HEK293 (cell line): ENCODE results near the gene OGDHL.

Experiments used
- CTCF ChIA-PET: fragments of 350-600 bp; formaldehyde crosslinking; extraction: SDS; loops from one replicate; lab custom pipeline; 2021; ENCODE audit warnings: antibody characterized with exemption; lab: Yijun Ruan, JAX
- POLR2A ChIA-PET: fragments of 300-600 bp; formaldehyde crosslinking; extraction: SDS; loops from one replicate; lab custom pipeline; 2020; ENCODE audit warnings: antibody characterized with exemption, inconsistent platforms; lab: Yijun Ruan, JAX
- H3K27ac ChIP-seq: fragments of 200-500 bp; sonication (Bioruptor generic); 2 replicates; pipeline ENCODE4 v1.5.1; 2014; ENCODE audit warnings: low read depth, low read length, control low read depth, inconsistent platforms; ENCODE audit errors: extremely low read depth
- H3K36me3 ChIP-seq, 2 experiments: fragments of 200-500 bp in 1 of 2; sonication (Bioruptor generic) in 1 of 2; 1 replicate in 1 of 2; 2 replicates in 1 of 2; pipeline ENCODE4 v1.5.1; 2014 to 2017; ENCODE audit warnings: inconsistent platforms in 2 of 2, low read length in 2 of 2; ENCODE audit not compliant: control insufficient read depth in 2 of 2, insufficient read depth in 1 of 2
- H3K4me1 ChIP-seq: fragments of 200-500 bp; sonication (Bioruptor generic); 2 replicates; pipeline ENCODE4 v1.5.1; 2014; ENCODE audit warnings: mild to moderate bottlenecking, low read length, inconsistent platforms; ENCODE audit not compliant: control insufficient read depth, insufficient read depth
- H3K4me3 ChIP-seq: 2 replicates; pipeline ENCODE4 v1.5.1; 2011; ENCODE audit warnings: low read depth, mild to moderate bottlenecking, control low read depth, low read length, moderate library complexity
- H3K9me3 ChIP-seq: fragments of 200-500 bp; sonication (Bioruptor generic); 2 replicates; pipeline ENCODE4 v1.5.1; 2014; ENCODE audit warnings: low read depth, low read length, inconsistent platforms; ENCODE audit not compliant: control insufficient read depth, insufficient read depth
- GLIS1 ChIP-seq: fragments of 450-650 bp; formaldehyde crosslinking; IDR thresholded peaks from 2 replicates; pipeline ENCODE4 v1.5.1; 2016; ENCODE audit warnings: missing biosample characterization, missing genetic modification characterization
- GLIS2 ChIP-seq: fragments of 450-650 bp; formaldehyde crosslinking; IDR thresholded peaks from 2 replicates; pipeline ENCODE4 v1.5.1; 2016; ENCODE audit warnings: missing biosample characterization, missing genetic modification characterization
- KLF1 ChIP-seq: fragments of 450-650 bp; formaldehyde crosslinking; IDR thresholded peaks from 2 replicates; pipeline ENCODE4 v1.5.1; 2016; ENCODE audit warnings: missing biosample characterization, missing genetic modification characterization
- MZF1 ChIP-seq: fragments of 450-650 bp; formaldehyde crosslinking; IDR thresholded peaks from 2 replicates; pipeline ENCODE4 v1.5.1; 2017; ENCODE audit warnings: missing biosample characterization, missing genetic modification characterization, borderline replicate concordance
- OSR2 ChIP-seq: fragments of 450-650 bp; formaldehyde crosslinking; IDR thresholded peaks from 2 replicates; pipeline ENCODE4 v1.5.1; 2016; ENCODE audit warnings: missing biosample characterization, missing genetic modification characterization
- ZBTB1 ChIP-seq: fragments of 450-650 bp; formaldehyde crosslinking; IDR thresholded peaks from 2 replicates; pipeline ENCODE4 v1.5.1; 2016; ENCODE audit warnings: missing biosample characterization, missing genetic modification characterization
- ZBTB20 ChIP-seq: fragments of 450-650 bp; formaldehyde crosslinking; IDR thresholded peaks from 2 replicates; pipeline ENCODE4 v1.5.1; 2016; ENCODE audit warnings: missing biosample characterization, missing genetic modification characterization
- ZBTB44 ChIP-seq: fragments of 450-650 bp; IDR thresholded peaks from 2 replicates; pipeline ENCODE4 v1.5.1; 2018; ENCODE audit warnings: missing biosample characterization, mild to moderate bottlenecking, missing genetic modification characterization
- ZFP69B ChIP-seq: fragments of 450-650 bp; formaldehyde crosslinking; IDR thresholded peaks from 2 replicates; pipeline ENCODE4 v1.5.1; 2016; ENCODE audit warnings: missing biosample characterization, missing genetic modification characterization
- ZNF132 ChIP-seq: fragments of 450-650 bp; formaldehyde crosslinking; IDR thresholded peaks from 2 replicates; pipeline ENCODE4 v1.5.1; 2017; ENCODE audit warnings: missing biosample characterization, missing genetic modification characterization, borderline replicate concordance
- ZNF133 ChIP-seq: fragments of 450-650 bp; formaldehyde crosslinking; IDR thresholded peaks from 2 replicates; pipeline ENCODE4 v1.5.1; 2016; ENCODE audit warnings: missing biosample characterization, missing genetic modification characterization
- ZNF391 ChIP-seq: fragments of 450-650 bp; formaldehyde crosslinking; IDR thresholded peaks from 2 replicates; pipeline ENCODE4 v1.5.1; 2016; ENCODE audit warnings: low read depth, missing biosample characterization, missing genetic modification characterization, borderline replicate concordance
- ZNF473 ChIP-seq: fragments of 450-650 bp; formaldehyde crosslinking; IDR thresholded peaks from 2 replicates; pipeline ENCODE4 v1.5.1; 2017; ENCODE audit warnings: missing biosample characterization, missing genetic modification characterization
- ZNF514 ChIP-seq: fragments of 450-650 bp; formaldehyde crosslinking; IDR thresholded peaks from 2 replicates; pipeline ENCODE4 v1.5.1; 2016; ENCODE audit warnings: missing biosample characterization, missing genetic modification characterization
- ZNF621 ChIP-seq: fragments of 450-650 bp; formaldehyde crosslinking; IDR thresholded peaks from 2 replicates; pipeline ENCODE4 v1.5.1; 2017; ENCODE audit warnings: missing biosample characterization, missing genetic modification characterization
- ZNF629 ChIP-seq: fragments of 450-650 bp; formaldehyde crosslinking; IDR thresholded peaks from 2 replicates; pipeline ENCODE4 v1.5.1; 2017; ENCODE audit warnings: missing biosample characterization, missing genetic modification characterization
- ZNF639 ChIP-seq: fragments of 450-650 bp; formaldehyde crosslinking; IDR thresholded peaks from 2 replicates; pipeline ENCODE4 v1.5.1; 2016; ENCODE audit warnings: missing biosample characterization, missing genetic modification characterization
- ZNF664 ChIP-seq: fragments of 450-650 bp; formaldehyde crosslinking; IDR thresholded peaks from 2 replicates; pipeline ENCODE4 v1.5.1; 2016; ENCODE audit warnings: missing biosample characterization, missing genetic modification characterization
- ZNF701 ChIP-seq: fragments of 450-650 bp; formaldehyde crosslinking; IDR thresholded peaks from 2 replicates; pipeline ENCODE4 v1.5.1; 2016; ENCODE audit warnings: missing biosample characterization, missing genetic modification characterization
- ZNF785 ChIP-seq: fragments of 450-650 bp; formaldehyde crosslinking; IDR thresholded peaks from 2 replicates; pipeline ENCODE4 v1.5.1; 2016; ENCODE audit warnings: missing biosample characterization, missing genetic modification characterization
- ZNF843 ChIP-seq: fragments of 450-650 bp; formaldehyde crosslinking; IDR thresholded peaks from 2 replicates; pipeline ENCODE4 v1.5.1; 2016; ENCODE audit warnings: missing biosample characterization, missing genetic modification characterization
- ZSCAN30 ChIP-seq: fragments of 450-650 bp; IDR thresholded peaks from 2 replicates; pipeline ENCODE4 v1.5.1; 2018; ENCODE audit warnings: missing biosample characterization, mild to moderate bottlenecking, missing genetic modification characterization, moderate library complexity

Gene OGDHL

GRCh38 chr10:49740346-49741107 lies 21.6 kb downstream of the OGDHL start:
- Histone ChIP-seq H3K9me3 (no peaks in the 10 kb centered on the region), H3K27ac (no peak overlapping the region), H3K36me3 (peaks cover 4 to 34% of the 10 kb centered on the region in 2 experiments; a peak in 2 of 3 replicates)
- CTCF ChIA-PET, result interaction anchor here (0.5 to 0.6 kb wide), 2 partner anchors 914 to 1248 kb away, joined by 3 to 4 read pairs; no protein-coding TSS in a partner anchor
- TF ChIP-seq GLIS2 (tag by site-specific recombination) (0 out of 2 replicates have a peak, but pooled peaks have one; percentile 29), GLIS1 (peak; percentile 89), ZNF514 (no peak)
- TF ChIP-seq, all 188 proteins: peak for 2
- H3K4me1 ChIP-seq, result no peaks in the 10 kb centered on the region
- POLR2A ChIA-PET, result no interaction called here
- no peak overlapping the region for H3K4me3 ChIP-seq

GRCh38 chr10:49739426-49739825 lies 22.7 kb downstream of the OGDHL start:
- CTCF ChIA-PET, result interaction anchor here (0.5 kb wide), 1 partner anchor 585 kb away, joined by 4 read pairs; no protein-coding TSS in a partner anchor
- POLR2A ChIA-PET, result no interaction called here
- TF ChIP-seq ZNF785 (tag by site-specific recombination) (no peak), ZNF843 (tag by site-specific recombination) (no peak), ZNF629 (no peak), ZBTB44 (tag by site-specific recombination) (no peak), ZNF701 (no peak), ZSCAN30 (tag by site-specific recombination) (no peak), ZNF132 (tag by site-specific recombination) (no peak), ZNF664 (tag by site-specific recombination) (no peak), ZNF621 (no peak), ZNF473 (tag by site-specific recombination) (no peak), KLF1 (tag by site-specific recombination) (no peak), ZFP69B (no peak), ZBTB1 (no peak), ZNF133 (no peak), ZNF639 (tag by site-specific recombination) (no peak), OSR2 (tag by site-specific recombination) (no peak), ZBTB20 (tag by site-specific recombination) (no peak), MZF1 (tag by site-specific recombination) (no peak), ZNF391 (no peak)
- no peaks in the 10 kb centered on the region for H3K4me1 ChIP-seq
- peaks cover 4 to 23% of the 10 kb centered on the region in 2 experiments; a peak in 2 of 3 replicates for H3K36me3 ChIP-seq
- H3K4me3 ChIP-seq, result no peak overlapping the region
- H3K27ac ChIP-seq, result no peak overlapping the region
- no peaks in the 10 kb centered on the region for H3K9me3 ChIP-seq
